ENCODE measurements around the gene WDR55.

GRCh38 chr5:140690376-140690932 is 25.8 kb downstream of the WDR55 start:
- TF ChIP-seq POLR2A (IDR thresholded peaks at IDR 0.05; ENCODE audit: low read length) = no peak
- TF ChIP-seq GATA1 (IDR thresholded peaks at IDR 0.05; ENCODE audit: low read depth, low read length) = no peak

Measured in erythroblast (primary cell).